ENCODE results near the gene THG1L.
"Not testable (repeated sequence)": the region's sequence is repeated elsewhere in the genome, so short reads cannot be mapped to it uniquely, and the experiment has no call there.

Gene THG1L

DNA sequence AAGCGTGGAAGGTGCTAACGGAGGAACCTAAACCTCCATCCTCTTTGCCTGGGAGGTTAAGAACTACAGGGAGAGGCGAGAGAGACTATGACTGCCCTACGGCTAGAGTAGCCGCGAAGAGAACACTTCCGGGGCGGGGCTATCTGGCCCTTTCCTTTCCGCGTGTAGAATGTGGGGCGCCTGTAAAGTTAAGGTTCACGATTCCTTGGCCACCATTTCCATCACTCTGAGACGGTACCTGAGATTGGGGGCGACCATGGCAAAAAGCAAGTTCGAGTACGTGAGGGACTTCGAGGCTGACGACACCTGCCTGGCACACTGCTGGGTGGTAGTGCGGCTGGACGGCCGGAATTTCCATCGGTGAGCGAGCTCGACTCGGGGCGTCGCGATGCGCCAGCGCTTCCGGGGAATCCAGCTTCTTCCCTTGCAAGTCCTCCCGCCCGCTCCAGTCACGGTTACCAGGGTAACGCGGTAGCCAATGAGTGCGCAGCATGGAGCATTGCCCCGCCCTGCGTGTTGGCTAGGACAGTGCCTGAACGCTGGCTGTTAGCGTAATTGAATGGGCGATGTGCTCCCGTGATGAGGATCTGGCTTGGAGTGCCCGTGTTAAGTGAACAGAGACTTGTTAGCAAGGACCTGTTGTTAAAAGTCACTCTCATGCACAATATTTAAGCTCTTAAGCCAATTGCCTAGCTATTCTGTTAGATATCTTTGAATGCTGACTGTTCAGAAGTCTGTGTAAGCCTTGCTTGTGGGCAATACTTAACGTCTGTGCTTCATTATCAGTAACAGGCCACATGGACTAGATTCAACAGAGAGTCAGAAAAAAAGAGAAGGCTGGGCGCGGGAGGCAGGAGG, at the start of gene THG1L:
THG1L (plus strand) TSS at position 149 of the 858 bp plus-strand sequence; CDS start at position 170, 21 bp downstream.
- peak; percentile 99 for DNase-seq (ENCODE audit: low read depth)

DNA sequence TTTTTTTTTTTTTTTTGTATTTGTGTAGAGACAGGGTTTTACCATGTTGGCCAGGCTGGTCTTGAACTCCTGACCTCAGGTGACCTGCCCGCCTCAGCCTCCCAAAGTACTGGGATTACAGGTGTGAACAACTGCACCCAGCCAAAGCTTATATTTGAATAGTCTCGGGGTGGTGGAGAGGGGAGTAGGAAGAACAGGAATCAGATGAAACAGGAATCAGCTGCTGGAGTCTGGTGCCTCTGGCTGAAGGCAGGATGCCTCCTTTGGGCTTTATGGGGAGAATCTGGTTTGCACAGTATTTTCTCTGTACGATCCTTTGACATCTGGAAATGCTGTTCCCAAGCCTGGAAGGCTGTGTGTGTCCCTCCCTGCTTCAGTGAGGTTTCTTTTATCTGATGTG, 49.0 kb upstream of the THG1L start:
- DNase-seq (ENCODE audit: low read depth) = no peak

DNA sequence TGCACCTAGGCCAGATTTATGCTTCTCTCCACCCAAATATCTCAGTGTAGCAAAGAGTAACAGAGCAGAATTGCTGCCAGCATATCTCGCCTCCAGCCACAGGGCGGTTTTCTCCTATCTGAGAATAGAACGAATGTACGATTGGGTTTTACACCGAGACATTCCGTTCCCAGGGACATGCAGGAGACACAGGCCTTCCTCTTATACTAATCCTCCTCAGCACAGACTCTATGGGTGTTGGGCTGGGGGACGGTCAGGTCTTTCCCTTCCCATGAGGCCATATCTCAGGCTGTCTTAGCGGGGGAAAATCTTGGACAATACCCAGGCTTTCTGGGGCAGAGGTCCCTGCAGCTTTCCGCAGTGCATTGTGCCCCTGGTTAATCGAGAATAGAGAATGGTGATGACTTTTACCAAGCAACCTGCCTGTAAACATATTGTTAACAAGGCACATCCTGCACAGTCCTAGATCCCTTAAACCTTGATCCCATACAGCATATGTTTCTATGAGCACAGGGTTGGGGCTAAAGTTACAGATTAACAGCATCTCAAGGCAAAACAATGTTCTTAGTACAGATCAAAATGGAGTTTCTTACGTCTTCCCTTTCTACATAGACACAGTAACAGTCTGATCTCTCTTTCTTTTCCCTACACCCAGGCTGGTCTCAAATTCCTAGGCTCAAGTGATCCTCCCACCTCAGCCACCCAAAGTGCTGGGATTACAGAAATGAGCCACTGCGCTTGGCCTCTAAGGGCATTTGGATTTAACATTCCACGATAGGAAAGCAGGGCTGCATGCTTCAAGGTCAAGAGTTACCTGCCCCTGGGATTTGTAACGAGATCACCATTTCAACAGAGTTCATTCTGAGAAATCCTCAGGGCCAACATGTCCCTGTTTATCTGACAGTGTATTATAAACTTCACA, 44.7 kb upstream of the THG1L start:
- not testable (repeated sequence) for DNase-seq (ENCODE audit: low read depth)

- no peak for DNase-seq (ENCODE audit: low read depth)
These were observed 44.0 kb upstream of the THG1L start for GRCh38 chr5:157687198-157687554.

DNA sequence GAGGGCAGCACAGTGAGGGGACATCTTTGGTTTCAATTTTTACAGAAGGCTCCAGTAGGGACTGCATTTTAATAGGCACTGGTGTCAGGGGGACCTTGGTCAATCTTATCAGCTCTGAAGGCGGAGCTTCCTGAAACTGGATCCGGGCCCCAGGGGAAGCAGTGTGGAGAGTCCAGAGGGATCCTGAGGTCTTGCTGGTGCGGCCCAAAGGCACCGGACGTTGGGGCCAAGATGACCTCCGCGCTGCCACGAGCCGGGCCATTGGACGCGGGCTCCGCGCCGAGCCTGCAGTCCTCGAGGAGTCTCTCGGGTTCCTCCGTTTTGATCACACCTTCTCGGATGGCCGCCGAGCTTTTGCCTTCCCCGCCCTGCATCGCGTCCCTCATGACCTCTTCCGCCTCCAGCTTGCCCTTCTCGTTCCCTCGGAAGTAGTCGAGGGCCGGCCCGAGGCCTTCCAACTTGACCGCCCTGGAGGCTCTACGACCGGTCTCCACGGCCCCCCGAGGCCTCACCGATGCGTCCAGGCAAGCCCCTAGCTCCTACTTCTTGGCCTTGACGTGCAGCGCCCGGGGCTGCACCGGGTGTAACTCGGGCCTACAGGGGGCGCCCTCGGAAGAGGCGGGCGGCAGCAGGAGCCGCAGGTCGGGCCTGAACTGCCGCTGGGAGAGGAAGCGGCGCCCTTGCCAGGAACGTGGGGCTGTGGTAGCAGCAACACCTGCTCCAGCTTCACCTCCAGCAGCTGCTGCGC, 41.1 kb upstream of the THG1L start:
- no peak for DNase-seq (ENCODE audit: low read depth)

DNA sequence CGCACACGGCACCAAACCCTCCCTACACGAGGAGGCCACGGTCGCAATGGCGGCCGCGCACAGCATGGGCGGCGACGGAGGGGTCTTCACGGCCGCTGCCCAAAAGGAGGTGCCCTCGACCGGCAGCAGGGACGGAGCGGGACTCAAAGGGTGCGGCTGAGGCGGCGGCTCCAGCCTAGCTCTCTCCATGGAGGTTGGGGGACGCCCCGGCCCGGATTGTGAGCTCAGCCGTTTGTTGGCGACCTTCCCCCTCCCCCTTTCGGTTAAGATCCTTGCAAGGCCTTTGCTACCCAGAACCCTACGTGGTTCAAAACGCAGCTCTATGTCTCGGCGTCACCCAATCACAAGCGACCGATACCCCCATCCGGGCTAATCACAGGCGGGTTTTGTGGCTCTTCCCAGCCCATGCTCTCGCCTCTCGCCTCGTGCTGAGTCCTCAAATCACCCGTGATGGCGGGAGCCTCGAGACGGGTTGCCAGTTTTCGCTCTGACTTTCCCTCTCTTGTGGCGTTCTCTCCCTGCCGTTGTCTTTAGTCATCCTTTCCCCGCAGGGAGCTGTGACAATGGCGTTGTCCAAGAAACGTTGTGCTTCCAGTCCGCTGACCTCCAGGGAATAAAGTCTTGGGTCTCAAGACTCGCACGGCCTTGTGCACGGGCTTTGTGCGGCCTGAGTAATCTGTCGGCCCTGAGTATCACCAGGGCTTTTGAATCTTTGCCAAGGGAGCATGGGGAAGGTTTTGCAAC, 40.4 kb upstream of the THG1L start:
- DNase-seq (ENCODE audit: low read depth) = no peak

GRCh38 chr5:157693816-157694215, 37.4 kb upstream of the THG1L start:
- DNase-seq (ENCODE audit: low read depth) = not testable (repeated sequence)

DNA sequence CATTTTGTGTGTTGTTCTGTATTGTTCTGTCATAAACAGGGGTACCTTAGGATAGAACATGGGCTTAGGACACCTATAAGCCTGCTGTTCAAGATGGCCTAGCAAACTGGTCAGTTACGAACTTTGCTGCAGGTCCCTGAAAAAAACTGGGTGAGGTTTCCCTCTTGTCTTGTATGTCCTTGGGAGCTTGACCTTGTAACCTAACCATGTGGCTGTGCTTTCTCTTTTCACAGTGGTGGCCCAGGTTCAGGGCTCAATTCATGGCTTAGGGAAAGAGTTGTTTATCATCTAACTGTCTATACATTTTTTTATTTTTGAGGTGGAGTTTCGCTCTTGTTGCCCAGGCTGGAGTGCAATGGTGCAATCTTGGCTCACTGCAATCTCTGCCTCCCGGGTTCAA, 35.1 kb upstream of the THG1L start:
- not testable (repeated sequence) for DNase-seq (ENCODE audit: low read depth)

GRCh38 chr5:157698674-157699073, 32.5 kb upstream of the THG1L start:
- not testable (repeated sequence) for DNase-seq (ENCODE audit: low read depth)

DNA sequence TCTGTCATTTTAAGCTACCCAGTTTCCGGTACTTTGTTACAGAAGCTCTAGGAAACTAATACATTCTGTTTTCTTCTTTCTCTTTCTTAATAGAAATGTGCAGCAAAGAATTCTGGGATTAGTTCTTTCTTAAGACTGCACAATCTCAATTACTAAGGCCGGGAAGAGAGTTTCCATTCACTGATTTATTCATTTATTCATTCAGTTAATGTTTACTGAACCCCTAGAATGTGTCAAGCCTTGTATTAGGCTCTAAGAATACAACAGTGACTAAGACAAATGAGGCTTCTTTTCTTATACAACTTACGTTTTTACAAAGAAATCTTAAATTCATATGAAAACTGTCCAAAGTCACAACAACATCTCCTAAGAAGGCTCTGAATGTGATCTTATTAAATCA, 27.5 kb upstream of the THG1L start:
- DNase-seq (ENCODE audit: low read depth) = no peak

GRCh38 chr5:157708866-157709265, 22.4 kb upstream of the THG1L start:
- DNase-seq (ENCODE audit: low read depth) = peak; percentile 70

DNA sequence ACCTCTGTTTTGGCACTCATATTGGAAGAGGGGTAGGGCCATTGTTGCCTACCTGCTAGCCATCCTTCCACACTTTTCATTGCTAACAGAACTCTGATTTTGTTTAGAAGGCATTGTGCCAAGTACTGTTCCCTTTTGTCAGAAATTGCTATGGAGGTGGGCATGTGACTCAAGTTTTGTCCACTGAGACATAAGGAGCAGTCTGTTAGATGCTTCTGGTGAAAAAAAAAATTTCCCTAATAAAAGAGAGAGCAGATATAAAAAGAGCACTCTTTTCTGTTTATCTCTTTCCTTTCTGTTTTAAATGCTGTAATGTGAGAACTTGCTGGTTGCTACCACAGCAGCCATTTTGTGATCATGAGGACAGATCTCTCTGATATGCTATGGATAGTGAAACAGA, 21.9 kb upstream of the THG1L start:
- no peak for DNase-seq (ENCODE audit: low read depth)

DNA sequence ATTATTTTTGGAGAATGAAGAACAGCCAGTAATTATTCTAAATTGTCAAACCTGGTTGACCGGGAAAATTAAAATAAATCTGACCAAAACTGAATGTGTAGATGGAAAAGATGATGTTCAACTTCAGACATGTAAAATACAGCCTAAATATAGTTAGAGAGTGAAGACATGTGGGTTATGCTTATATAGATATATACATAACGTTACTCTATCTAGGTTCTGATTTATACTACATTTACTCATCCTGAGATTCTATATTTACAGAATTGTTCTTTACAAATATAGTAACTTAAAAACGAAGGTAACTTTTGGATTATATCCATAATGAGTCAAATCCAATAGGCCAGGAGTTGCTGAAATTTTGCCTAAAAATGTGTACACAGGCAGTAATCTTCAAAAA, 20.8 kb upstream of the THG1L start:
- no peak for DNase-seq (ENCODE audit: low read depth)

DNA sequence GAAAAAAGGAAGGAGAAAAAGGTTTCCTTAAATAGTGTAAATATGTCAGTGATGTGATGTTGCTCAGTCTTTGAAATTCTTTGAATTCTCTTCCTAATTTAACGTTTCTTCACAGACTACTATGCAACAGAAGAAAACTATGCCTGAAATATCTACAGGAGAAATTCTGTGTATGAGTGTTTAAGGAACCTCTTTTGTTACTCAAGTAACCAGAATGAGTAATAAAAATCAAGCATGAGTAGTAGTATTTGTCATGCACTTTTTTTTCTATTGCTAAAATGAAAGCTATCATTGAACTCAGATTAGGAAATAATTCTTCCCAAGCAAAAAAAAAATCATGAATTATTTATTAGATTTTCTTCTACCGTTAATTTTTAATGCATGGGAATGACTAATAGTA, 20.3 kb upstream of the THG1L start:
- DNase-seq (ENCODE audit: low read depth) = peak; percentile 89

DNA sequence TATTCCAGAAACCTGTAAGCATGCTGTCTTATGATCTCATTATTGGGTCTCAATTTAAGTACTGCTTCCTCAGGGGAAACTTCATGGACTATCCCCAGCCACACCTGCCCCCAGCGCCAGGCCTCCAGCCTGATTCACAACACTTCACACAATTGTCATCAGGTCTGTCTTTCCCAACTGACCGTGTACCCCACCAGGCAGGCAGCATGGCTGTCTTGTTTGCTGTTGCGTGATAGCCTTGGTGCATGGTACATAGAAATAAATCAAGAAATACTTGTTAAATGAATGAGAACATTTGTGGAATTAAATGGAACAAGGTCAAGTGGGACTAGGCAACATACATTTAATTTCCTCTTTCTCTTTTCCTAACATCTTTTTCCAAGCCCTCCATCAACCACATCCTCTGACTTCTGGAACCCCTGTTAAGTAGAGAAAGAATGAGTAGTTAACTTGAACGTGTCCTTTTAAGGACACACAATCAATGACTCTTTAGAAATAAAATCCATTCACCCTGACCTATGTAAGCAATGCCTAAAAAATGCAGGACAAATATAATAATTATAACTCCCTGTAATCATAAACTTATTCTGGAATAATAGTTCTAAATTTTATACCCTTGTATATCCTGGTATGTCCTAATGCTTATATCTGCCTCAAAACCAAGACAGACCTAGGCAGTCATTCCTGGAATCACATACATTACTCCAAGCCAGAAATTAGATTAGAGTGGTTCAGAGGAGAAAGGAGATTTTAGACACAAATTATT, 17.2 kb upstream of the THG1L start:
- DNase-seq (ENCODE audit: low read depth) = no peak

DNA sequence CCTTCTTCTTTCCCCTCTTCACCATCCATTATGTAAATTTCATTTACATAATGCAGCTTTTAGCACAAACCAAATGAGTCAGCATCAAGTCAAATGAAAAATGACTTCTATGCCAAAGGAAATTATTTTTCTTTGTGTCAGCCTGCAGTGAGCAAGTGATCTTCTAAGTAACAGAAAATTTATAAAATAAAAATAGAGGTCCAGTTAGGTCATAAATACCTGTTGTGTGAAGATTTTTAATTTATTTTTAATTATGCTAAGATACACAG, 16.7 kb upstream of the THG1L start:
- DNase-seq (ENCODE audit: low read depth) = no peak

DNA sequence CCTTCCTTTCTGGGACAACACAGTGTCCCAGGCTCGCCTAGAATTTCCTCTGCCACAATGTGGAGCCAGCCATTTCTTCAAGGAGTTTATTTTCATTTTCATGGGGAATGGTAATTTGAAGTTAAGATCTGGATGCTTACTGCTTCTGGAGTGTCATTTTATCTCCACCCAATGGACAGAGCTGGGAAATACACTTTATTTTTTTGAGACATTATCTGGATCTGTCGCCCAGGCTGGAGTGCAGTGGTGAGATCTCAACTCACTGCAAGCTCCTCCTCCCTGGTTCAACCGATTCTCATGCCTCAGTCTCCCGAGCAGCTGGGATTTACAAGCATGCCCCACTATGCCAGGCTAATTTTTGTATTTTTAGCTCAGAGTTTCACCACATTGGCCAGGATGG, 12.7 kb upstream of the THG1L start:
- DNase-seq (ENCODE audit: low read depth) = peak; percentile 79

GRCh38 chr5:157719245-157719644, 12.0 kb upstream of the THG1L start:
- DNase-seq (ENCODE audit: low read depth) = no peak

GRCh38 chr5:157721159-157721558, 10.1 kb upstream of the THG1L start:
- DNase-seq (ENCODE audit: low read depth) = no peak

DNA sequence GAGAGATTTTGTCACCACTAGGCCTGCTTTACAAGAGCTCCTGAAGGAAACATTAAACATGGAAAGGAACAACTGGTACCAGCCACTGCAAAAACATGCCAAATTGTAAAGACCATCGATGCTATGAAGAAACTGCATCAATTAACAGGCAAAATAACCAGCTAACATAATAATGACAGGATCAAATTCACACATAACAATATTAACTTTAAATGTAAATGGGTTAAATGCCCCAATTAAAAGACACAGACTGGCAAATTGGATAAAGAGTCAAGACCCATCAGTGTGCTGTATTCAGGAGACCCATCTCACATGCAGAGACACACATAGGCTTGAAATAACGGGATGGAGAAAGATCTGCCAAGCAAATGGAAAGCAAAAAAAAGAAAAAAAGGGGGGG, 8.3 kb upstream of the THG1L start:
- not testable (repeated sequence) for DNase-seq (ENCODE audit: low read depth)

GRCh38 chr5:157726607-157727006, 4.6 kb upstream of the THG1L start:
- DNase-seq (ENCODE audit: low read depth) = not testable (repeated sequence)
